Bronchial epithelial cell (primary cell): Measurements from ENCODE around the gene SMIM13. TPM values are rescaled to one million over a fixed set of nuclear protein-coding genes. Genes with fewer than 3 reads are reported as not detected.
A peak's percentile ranks its signal among the peaks of the same experiment; 100 is the strongest.
"Not testable (repeated sequence)": the region's sequence is repeated elsewhere in the genome, so short reads cannot be mapped to it uniquely, and the experiment has no call there.

Experiments used
- DNase-seq: peaks from one replicate; pipeline ENCODE4 v3.0.0-alpha.2; 2010; ENCODE audit warnings: low read depth
- FAIRE-seq: peaks from 2 replicates; lab custom pipeline; 2011; peaks lifted over from hg19 to GRCh38; lab: Jason Lieb, UNC
- H3K27me3 ChIP-seq: 2 replicates; pipeline ENCODE4 v1.5.1; 2011; ENCODE audit warnings: low read length; ENCODE audit not compliant: control insufficient read depth, insufficient read depth
- H3K36me3 ChIP-seq: 2 replicates; pipeline ENCODE4 v1.5.1; 2011; ENCODE audit warnings: low read length; ENCODE audit not compliant: control insufficient read depth, insufficient read depth
- H3K4me3 ChIP-seq: 2 replicates; pipeline ENCODE4 v1.5.1; 2011; ENCODE audit warnings: mild to moderate bottlenecking, low read depth, low read length, control low read depth
- CTCF ChIP-seq: IDR thresholded peaks from 2 replicates; pipeline ENCODE4 v1.5.1; 2011; ENCODE audit warnings: mild to moderate bottlenecking, moderate library complexity, low read length, control low read depth, inconsistent platforms; ENCODE audit not compliant: insufficient read depth, severe bottlenecking
- total RNA-seq: library from RNA; depleted of rRNA; stranded (reverse); fragments of >200 nt; gene quantifications from 2 replicates; pipeline ENCODE4 v1.2.1, GENCODE V29; 2014

The SMIM13 gene
- total RNA-seq, 1 donor from 2014 or later, result 17.1 TPM

- H3K27me3 ChIP-seq, result no peaks in the 10 kb centered on the region
- no peak for TF ChIP-seq CTCF
- FAIRE-seq, result no peak
- no peak overlapping the region for H3K4me3 ChIP-seq
- peaks cover 1% of the 10 kb centered on the region for H3K36me3 ChIP-seq
- no peak for DNase-seq
These were observed 9.4 kb downstream of the SMIM13 start for GRCh38 chr6:11103065-11103464.

- no peak for TF ChIP-seq CTCF
- FAIRE-seq (no peak), DNase-seq (no peak)
- Histone ChIP-seq H3K27me3 (no peaks in the 10 kb centered on the region), H3K36me3 (no peaks in the 10 kb centered on the region), H3K4me3 (no peak overlapping the region)
These were observed 15.1 kb downstream of the SMIM13 start for GRCh38 chr6:11108726-11109125.

GRCh38 chr6:11110921-11111768 lies 17.5 kb downstream of the SMIM13 start, which contains the start of gene ERVFRD-1:
TSS of gene ERVFRD-1 (minus strand) at chr6:11111725. CDS start at chr6:11105310, 6,415 bp downstream.
- DNase-seq, result no peak
- Histone ChIP-seq H3K27me3 (no peaks in the 10 kb centered on the region), H3K36me3 (no peaks in the 10 kb centered on the region), H3K4me3 (no peak within 1 kb of the TSS)
- no peak for TF ChIP-seq CTCF
- FAIRE-seq, result peak; percentile 68

- no peaks in the 10 kb centered on the region for H3K27me3 ChIP-seq
- DNase-seq (no peak), FAIRE-seq (no peak)
- no peaks in the 10 kb centered on the region for H3K36me3 ChIP-seq
- H3K4me3 ChIP-seq, result no peak overlapping the region
- no peak for TF ChIP-seq CTCF
These were observed 18.3 kb downstream of the SMIM13 start for GRCh38 chr6:11111769-11112437.

GRCh38 chr6:11113038-11113437 lies 19.4 kb downstream of the SMIM13 start:
- Histone ChIP-seq H3K36me3 (no peaks in the 10 kb centered on the region), H3K4me3 (no peak overlapping the region), H3K27me3 (no peaks in the 10 kb centered on the region)
- no peak for TF ChIP-seq CTCF
- DNase-seq (no peak), FAIRE-seq (no peak)

- not testable (repeated sequence) for FAIRE-seq, H3K36me3 ChIP-seq, H3K4me3 ChIP-seq, H3K27me3 ChIP-seq
- DNase-seq, result peak; percentile 87
These were observed 22.3 kb downstream of the SMIM13 start for GRCh38 chr6:11115808-11116536.
